Measurements from ENCODE around the gene KCNH2.
"Not testable (repeated sequence)": the region's sequence is repeated elsewhere in the genome, so short reads cannot be mapped to it uniquely, and the experiment has no call there.

Gene KCNH2

GRCh38 chr7:150924369-150924781, 53.7 kb downstream of the KCNH2 start:
- no peak for DNase-seq

DNA sequence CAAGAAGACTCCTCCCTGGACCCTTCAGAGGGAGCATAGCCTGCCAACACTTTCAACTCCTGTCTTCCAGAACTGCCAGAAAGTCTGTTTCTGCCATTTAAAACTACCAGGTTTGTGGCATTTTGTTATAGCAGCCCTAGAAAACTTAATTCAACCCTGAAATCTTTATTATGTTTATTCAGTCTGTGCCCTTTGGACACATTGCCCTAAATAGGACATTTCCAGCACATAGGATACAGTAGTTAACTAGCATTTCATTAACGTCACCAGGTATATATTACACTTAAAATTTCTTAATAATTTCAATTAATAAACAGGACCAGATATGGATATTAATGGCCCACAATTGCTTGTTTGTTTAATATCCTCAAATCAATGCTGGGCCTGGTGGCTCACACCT, 54.3 kb downstream of the KCNH2 start:
- no peak for DNase-seq

DNA sequence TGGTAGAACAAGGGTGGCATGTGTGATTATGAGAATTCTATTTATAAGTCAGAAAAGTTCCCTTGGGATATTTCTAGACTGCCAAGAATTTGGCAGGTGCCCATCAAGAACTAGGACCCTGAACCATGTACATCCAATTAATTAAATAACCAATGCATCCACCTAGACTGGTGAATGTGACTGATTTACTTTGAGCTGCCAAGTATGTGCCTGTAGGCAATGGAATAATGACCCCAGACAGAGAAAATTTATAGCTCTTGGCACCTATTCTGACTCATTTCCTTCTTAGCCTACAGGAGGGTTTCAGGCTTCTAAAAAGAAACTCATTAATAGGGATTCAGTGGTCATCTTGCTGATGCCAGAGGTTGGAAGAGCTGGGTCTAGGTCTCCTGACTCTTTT, 54.9 kb downstream of the KCNH2 start:
- no peak for DNase-seq

DNA sequence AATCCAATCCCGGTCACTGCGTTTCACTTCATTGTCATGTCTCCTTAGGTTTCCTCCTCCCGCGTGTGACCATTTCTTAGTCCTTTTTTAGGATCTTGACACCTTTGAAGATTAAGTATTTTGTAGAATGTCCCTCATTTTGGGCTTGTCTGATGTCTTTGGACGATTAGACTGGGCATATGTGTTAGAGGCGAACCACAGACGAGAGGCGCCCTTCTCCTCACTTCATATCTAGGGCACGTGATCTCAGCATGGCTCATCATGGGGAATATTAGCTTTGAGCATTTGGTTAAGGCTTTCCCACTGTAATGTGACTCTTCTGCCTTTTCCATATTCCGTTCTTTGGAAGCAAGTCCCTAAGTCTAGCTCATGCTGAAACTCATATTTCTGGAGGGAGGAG, 59.0 kb downstream of the KCNH2 start:
- no peak for DNase-seq

- no peak for DNase-seq
These were observed 59.7 kb downstream of the KCNH2 start for GRCh38 chr7:150918378-150918777.

GRCh38 chr7:150917969-150918368, 60.2 kb downstream of the KCNH2 start:
- no peak for DNase-seq

DNA sequence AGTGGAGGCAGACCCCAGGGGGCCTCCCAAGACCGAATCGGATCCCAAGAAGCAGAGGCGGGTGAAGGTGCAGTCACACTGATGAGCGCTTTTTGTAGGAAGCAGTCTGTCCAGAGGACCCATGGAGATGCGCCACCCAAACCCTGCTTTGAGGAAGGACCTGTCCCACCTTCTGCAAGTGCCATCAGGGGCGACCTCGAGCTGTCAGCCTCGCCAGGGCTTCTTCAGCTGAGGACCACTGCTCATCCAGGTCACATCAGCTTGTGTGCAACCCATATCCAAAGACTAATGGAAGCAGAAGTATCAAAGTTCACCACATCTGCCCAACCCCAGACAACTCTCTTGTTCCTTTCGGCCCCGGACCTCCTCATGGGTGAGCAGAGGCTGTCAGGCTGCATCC, 61.5 kb downstream of the KCNH2 start:
- DNase-seq: no peak

DNA sequence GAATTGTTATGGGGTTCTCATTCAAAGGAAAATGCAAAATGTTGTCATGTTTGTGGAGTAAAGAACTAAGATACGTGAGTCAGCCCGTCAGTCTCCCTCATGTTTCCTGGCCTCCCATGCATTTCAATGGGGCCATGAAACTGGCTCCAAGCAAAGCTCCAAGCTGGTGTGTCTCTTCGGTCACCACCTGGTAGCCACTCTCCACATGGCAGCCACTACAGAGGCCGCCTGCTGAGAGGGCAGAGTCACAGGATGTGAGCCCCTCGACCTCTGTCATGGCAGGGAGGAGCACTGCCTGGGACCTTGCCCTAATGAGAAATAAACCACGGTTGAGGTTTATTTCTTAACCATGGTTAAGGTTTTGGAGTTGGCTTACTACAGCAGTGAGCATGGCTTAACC, 63.2 kb downstream of the KCNH2 start:
- no peak for DNase-seq

DNA sequence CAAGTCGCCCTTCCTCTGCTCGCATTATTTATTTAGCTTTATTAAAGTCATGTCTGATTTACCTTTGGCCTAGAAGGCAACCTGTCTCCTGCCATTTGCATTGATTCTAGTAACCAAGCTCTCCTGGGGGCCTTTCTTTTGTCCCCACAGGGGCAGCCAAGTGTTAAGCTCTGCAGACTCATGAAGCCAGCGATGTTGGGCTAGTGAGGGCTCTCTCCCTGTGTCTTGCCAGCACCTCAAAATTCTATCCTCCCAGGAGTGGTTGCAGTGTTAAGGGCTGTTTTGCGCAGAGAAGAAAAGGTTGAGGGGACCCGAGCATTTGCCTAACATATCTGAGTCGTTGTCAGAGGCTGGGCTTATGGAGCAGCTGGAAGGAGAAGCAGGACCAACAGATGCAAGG, 63.9 kb downstream of the KCNH2 start:
- no peak for DNase-seq

DNA sequence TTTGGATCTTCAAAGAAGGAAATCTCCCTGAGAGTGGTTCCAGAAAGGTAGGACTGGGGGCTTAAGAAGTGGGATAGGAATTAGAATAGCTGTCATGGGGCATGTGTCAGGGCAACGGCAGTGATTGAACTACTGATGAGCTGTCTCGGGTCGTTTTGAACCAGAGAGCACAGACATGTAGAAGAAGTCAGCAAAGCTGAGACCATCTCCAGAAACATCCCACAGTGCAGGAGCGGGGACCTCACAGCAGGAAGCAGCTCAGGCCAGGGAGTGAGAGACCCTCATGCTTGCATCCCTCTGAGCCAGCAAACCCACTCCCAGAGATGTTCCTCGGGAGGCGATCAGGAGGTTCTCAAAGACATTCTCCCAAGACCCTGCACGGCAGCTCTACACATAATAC, 65.7 kb downstream of the KCNH2 start:
- no peak for DNase-seq

- no peak for DNase-seq
These were observed 66.4 kb downstream of the KCNH2 start for GRCh38 chr7:150911590-150912267.

DNA sequence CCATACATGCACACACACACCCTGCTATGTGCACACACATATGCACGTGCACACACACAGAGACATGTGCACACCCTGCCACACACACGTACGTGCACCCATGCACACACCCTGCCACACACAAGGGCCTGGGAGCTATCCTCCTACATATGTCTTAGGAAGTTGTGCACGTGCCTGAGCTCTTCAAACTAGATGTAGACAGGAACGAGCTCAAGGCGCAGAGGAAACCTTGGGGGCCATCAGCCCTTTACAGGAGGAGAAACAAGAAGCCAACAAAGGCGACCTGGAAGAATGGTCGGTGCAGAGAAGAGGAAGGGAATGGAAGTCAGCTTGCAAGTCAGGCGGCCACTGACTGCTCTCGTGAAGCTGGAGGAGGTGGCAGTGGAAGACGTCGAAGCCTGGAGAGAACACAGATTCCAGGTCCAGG, 67.1 kb downstream of the KCNH2 start:
- no peak for DNase-seq

- DNase-seq: not testable (repeated sequence)
These were observed 67.7 kb downstream of the KCNH2 start for GRCh38 chr7:150910305-150910995.

DNA sequence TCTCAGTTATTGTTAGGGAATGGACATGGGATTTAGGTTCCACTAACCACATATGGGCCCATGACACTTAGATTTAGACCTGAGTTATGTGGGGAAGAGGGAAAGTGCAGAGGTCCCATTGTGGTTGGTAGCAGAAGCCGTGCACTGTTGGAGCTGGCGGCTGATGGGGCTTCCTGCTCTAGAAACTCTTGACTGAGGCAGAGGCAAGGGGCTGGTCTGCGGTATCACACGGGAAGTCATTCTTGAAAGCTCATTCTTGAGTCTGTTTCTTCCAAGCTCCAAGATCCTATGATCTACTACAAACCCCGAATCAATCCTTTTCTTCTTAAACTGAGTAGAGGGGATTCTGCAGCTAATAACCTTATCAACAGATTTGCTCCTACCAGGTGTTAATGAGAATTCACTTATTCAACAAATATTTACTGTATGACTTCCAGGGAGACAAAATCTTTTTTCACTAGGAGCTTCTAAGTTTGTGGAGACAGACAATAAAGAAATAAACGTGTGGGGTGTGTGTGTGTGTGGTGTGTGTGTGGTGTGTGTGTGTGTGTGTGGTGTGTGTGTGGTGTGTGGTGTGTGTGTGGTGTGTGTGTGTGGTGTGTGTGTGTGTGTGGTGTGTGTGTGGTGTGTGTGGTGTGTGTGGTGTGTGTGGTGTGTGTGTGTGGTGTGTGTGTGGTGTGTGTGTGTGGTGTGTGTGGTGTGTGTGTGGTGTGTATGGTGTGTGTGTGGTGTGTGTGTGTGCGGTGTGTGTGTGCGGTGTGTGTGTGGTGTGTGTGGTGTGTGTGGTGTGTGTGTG, 68.7 kb downstream of the KCNH2 start:
- DNase-seq: no peak

DNA sequence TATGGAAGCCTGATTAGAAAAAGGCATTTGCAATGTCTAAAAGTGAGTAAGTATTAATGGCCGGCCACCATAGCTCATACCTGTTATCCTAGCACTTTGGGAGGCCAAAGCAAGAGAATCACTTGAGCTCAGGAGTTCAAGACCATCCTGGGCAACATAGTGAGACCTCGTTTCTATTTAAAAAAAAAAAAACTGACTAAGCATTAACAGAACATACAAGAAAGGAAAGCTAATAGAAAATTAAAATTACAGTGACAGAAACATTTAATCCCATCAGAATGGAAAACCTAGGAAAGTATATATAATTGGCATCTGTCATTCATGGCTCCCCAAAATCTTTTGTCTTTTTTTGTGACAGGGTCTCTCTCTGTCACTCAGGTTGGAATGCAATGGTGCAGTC, 69.9 kb downstream of the KCNH2 start:
- no peak for DNase-seq

GRCh38 chr7:150904011-150904909, 73.9 kb downstream of the KCNH2 start:
- no peak for DNase-seq

DNA sequence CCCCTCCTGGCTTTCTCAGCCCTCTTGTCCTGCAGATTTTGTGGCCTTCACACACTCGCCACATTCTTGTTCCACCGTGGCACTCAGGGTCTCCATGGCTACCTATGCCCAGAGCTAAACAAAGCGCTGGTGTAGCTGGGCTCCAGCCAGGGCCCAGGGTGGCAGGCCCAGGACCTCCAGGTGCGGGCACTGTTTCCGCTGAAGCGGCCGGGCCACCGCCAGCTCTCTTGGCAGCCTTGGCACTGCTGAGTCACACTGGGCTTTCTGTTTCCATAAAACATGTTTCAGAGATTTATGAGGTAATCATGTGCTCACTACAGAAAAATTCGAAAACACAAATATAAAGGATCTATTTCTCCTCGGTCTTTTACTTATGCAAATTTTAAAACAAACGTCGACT, 74.5 kb downstream of the KCNH2 start:
- DNase-seq: no peak

- DNase-seq: no peak
These were observed 75.8 kb downstream of the KCNH2 start for GRCh38 chr7:150902078-150903033.

- no peak for DNase-seq
These were observed 76.7 kb downstream of the KCNH2 start for GRCh38 chr7:150901160-150902035.

DNA sequence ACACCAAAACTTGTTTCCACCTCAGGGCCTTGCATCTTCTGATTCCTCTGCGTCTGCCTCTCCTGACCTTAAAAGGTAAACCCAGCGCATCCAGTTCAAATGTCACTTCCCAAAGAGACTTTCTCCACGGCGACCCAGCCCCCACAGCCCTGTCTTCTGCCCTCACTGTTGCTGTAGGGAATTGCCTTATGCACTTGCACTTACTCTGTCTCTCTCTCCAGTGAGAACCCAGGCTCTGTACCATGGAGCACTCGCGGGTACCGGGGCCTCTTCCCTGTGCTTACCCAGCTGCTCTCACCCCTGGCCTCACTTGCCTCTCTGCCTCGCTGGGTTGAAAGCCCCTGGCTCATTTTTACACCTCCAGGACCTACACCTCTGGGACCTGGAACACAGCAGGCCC, 77.4 kb downstream of the KCNH2 start:
- no peak for DNase-seq

All from NCI-H510A treated with DMSO at 0.1 percent for 48 hours (cell line).